ENCODE measurements around the gene FPR3.
A peak's percentile ranks its signal among the peaks of the same experiment; 100 is the strongest.

FPR3 gene

GRCh38 chr19:51807925-51808324, 13.0 kb downstream of the FPR3 start:
- no peak for DNase-seq

GRCh38 chr19:51808333-51808986, 13.5 kb downstream of the FPR3 start:
- no peak for DNase-seq

- DNase-seq, result no peak
Observed at GRCh38 chr19:51809787-51810186, 14.8 kb downstream of the FPR3 start.

- no peak for DNase-seq
Observed at GRCh38 chr19:51810223-51810622, 15.3 kb downstream of the FPR3 start.

- peak in 1 of 2 donors; percentile 40 for DNase-seq
Observed at GRCh38 chr19:51811344-51811743, 16.4 kb downstream of the FPR3 start.

GRCh38 chr19:51815043-51815442, 20.1 kb downstream of the FPR3 start:
- DNase-seq, result no peak

GRCh38 chr19:51816711-51817110, 21.8 kb downstream of the FPR3 start:
- no peak for DNase-seq

GRCh38 chr19:51820011-51820410, 25.1 kb downstream of the FPR3 start:
- DNase-seq, result no peak

- no peak for DNase-seq
Observed at GRCh38 chr19:51820831-51821446, 26.0 kb downstream of the FPR3 start.

- DNase-seq, result no peak
Observed at GRCh38 chr19:51821456-51821855, 26.5 kb downstream of the FPR3 start.

GRCh38 chr19:51821921-51822320, 27.0 kb downstream of the FPR3 start:
- no peak for DNase-seq

GRCh38 chr19:51822325-51822724, 27.4 kb downstream of the FPR3 start:
- DNase-seq, result no peak

GRCh38 chr19:51822946-51823345, 28.0 kb downstream of the FPR3 start:
- DNase-seq, result no peak

- DNase-seq, result peak; percentile 7 to 36
Observed at GRCh38 chr19:51824281-51825005, 29.5 kb downstream of the FPR3 start.

- no peak for DNase-seq
Observed at GRCh38 chr19:51830274-51830673, 35.3 kb downstream of the FPR3 start.

- no peak for DNase-seq
Observed at GRCh38 chr19:51837145-51837544, 42.2 kb downstream of the FPR3 start.

GRCh38 chr19:51861870-51862622, 67.1 kb downstream of the FPR3 start:
- DNase-seq, result no peak

- DNase-seq, result no peak
Observed at GRCh38 chr19:51873097-51873496, 78.1 kb downstream of the FPR3 start.
